HL-60/S4 (cell line): Measurements from ENCODE around the gene GTPBP4.

Experiments used
- in situ Hi-C: fragments of 300-500 bp; cut with MboI; formaldehyde crosslinking; loops from 2 replicates; pipeline ENCODE4 v1.14.3; 2022; ENCODE audit warnings: low sequenced_read_pairs

The GTPBP4 gene

DNA sequence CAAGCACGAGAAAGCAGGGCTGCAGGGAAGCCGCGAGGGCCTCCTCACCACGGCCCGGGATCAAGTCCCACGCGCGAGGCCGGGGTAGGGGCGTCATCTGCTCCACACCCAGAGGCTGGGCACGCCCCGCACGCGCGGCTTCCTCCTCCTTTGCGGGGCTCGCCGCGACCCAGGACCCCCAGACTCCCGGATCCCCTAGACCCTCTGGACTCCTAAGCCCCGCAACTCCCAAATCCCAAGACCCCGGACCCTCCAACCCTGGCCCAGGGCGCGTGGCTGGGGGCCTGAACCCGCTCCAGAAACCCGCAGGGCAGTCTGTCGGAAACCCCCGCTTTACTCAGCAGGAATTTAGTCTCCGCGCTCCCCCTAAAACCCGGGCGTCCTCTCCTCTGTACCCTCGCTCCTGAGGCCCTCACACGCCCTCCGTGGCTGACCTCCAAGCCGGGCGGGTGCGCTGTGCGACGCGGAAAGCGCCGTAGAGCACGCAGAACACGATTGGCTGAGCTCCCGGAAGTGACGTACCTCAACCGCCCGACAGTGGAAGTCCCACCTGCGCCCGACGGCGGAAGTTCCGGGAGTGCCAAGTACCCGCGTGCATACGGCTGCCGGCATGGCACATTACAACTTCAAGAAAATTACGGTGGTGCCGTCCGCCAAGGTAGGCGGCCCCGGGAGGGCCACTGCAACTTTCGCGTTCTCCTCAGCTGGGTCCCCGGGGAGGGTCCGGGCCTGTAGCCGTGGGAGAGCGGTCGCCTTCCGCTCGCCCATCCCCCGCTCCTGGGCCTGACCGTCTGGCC lies at the start of gene GTPBP4:
GTPBP4 (plus strand) TSS at position 565 of the 797 bp plus-strand sequence; CDS start at position 611, 46 bp downstream.
- in situ Hi-C loops: no loop called here

DNA sequence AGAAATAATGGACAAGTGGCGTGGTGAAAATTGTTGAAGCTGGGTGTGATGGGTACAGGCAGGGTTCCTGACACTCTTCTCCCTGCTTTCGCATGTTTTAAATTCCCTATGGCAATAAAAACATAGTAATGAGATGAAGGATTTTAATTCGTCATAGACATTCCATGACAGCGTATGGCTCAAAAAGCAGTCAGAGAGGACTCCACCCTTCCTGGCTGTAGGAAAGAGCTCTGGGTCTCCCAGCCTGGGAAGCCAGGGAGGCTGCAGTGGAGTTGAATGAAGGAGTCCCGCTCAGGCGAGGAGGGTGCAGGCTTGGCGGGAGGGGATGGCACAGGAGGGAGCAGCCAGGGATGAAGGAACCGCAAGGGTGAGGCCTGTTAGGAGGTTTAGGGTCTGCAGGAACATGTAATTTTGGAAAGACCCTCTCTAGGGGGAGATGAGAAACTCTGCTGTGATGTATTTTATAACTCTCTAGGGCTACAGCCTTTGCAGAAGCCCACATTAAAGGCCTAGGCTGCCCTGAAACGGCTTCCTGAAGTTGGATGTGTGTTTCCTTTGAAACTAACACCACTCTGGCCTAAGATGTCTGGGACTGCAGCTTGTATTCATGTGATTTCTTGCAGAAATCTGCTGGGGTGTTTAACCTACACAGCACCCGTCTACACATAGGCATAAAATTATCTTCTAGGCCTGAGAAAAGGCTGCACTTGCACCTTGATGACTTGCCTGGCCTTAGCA lies 49.1 kb upstream of the GTPBP4 start:
- in situ Hi-C loops: no loop called here

DNA sequence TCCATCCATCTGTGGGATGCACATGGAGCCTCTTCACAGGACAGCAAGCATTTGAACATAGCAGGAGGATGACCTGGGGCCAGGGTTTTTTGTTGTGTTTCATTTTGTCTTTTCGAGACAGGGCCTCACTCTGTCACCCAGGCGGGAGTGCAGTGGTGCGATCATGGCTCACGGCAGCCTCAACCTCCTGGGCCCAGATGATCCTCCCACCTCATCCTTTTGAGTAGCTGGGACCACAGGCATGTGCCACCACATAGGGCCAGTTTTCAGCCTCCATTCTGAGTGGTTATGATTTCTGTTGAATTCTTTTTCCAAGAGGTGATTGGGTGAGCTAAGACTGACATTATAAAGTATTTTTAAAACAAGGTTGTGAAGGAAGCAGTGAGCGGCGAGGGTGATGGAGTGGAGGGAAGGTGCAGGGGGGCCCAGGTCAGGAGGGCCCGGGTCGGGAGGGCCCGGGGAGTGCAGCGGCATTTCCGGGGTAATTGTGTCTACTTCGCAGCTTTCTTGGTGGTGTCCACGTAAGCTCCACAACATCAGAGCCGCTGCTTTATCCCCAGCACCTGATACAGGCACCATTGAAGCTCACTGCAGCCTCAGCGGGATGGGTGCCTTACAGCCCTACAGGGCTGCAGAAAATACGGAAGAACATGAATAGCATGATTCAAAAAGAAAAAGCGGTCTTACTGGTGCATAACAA lies 44.8 kb upstream of the GTPBP4 start:
- in situ Hi-C loops: no loop called here

DNA sequence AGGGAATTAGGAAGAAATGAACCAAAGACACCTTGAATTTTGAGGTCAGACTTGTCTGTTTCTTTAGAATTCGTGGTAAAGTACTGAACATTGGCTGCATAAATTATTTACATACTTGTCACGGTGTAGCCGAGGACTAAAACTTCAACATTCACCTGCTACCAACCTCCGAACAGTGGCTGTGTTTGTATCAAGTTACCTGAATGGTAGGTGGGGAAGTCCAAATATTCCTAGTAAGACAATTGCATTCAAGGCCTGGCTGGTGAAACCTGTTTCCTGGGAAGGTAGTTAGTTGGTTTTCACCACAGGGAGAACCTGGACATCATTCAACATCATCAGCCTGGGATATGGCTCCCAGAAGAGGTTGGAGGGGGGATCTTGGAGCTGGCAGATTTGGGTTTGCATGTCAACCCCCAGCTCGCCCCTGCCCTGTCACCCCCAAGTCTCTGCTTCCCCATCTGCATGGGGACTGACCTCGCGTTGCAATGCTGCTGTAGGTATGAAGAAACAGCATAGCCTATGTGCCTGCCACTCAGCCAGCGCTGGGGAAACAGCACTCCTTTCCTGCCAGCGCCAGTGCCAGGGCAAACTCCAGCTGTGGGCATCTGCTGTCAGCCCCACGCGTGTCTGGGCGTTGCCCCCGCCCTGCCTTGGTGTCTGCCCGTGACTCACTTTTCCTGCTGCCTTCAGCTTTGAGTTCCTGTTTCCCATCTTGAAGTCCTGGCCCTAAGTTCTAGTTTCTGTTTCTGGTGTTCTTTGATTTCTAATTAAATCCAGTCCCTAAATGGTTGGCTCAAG lies 44.0 kb upstream of the GTPBP4 start:
- in situ Hi-C loops: no loop called here

DNA sequence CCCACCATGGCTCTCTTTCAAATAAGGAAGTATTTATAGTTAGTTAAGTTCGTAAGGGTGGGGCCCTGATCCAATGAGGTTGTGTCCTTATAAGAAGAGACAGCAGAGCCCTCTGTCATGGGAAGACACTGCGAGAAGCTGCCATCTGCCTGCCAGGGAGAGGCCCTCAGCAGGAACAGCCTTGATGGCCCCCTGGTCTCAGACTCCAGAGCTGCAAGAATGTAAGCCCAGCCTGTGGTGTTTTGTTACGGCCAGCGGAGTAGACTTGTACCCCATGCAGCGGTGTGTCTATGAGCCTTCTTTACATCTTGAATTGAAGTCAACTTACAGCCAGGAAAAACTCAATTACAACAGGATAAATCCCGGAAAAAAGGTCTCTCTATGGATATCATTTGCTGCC lies 42.5 kb upstream of the GTPBP4 start:
- in situ Hi-C loops: no loop called here

DNA sequence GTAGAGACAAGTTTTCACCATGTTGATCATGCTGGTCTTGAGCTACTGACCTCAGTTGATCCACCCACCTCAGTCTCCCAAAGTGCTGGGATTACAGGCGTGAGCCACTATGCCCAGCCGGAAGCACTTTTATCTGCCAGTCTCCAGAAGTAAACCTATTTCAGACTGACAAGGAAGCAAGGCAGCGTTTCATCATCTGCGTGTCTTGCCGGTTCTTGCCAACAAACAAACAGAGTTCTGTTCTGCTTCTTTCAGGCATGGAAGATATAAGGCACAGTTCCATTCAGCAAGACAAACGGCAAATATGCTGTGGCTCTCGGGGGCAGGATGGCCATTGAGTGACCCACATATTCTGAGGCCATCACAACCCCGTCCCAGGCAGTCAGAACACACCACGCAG lies 41.2 kb upstream of the GTPBP4 start:
- in situ Hi-C loops: no loop called here

DNA sequence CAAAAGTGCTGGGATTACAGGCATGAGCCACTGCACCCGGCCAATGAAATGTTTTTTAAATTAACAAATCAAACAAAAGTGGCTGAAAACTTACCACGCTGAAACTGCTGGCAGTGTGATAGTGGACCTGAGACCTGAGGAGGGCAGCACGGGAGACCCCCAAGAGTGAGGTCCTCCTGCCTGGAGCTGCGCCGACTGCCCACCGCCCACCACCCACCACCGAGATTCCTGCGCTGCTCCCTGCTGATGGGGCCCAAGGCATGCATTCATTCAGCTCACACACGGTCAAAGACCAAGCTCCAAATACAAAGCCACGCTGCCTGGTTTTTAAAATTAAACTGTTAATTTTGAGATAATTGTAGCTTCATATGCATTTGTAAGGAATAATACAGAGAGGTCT lies 40.4 kb upstream of the GTPBP4 start:
- in situ Hi-C loops: no loop called here

DNA sequence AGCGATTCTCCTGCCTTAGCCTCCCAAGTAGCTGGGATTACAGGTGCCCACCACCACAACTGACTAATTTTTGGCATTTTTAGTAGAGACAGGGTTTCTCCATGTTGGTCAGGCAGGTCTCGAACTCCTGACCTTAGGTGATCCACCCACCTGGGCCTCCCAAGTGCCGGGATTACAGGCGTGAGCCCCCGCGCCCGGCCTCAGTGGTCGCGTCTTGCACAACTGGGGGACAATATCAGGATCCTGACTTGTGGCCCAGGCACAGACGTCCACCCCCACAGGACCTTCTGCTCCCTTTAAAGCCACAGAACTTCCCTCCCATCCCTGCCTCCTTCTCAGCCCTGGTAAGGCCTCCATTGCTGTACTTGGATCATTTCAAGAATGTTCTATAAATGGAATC lies 39.9 kb upstream of the GTPBP4 start:
- in situ Hi-C loops: no loop called here

DNA sequence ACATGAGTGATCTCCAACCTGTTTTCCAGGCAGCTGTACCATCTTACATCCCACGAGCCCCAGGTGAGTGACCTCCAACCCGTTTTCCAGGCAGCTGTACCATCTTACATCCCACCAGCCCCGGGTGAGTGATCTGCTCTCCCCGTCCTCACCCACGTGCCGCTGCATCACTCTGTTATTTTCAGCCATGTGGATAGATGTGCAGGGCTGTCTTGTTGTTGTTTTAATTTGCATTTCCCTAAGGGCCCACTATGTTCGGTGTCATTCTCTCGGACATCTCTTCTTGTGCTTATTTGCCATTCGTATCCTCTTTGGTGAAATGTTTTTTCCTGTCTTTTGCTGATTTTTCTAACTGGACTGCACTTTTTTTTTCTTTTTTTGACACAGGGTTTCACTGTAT lies 38.8 kb upstream of the GTPBP4 start:
- in situ Hi-C loops: no loop called here

DNA sequence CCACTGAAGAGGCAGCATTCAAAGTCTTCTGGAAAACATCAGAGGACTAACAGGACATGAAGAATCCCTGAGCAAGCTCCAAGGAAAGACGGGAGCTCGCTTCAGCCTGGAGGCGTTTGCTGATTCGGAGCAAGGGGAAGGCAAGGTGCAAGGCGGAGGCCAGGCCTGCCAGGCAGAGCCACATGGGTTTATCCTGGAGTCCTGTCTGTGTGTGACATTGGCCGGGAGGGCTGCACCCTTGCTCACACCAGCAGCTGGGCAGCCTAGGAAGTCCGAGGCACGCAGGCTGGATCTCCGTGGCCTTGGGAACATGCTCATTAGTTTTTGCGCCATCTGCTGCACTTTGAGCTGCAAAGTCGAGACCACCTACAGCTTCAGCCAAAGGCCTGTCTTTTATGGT lies 34.4 kb upstream of the GTPBP4 start:
- in situ Hi-C loops: no loop called here

DNA sequence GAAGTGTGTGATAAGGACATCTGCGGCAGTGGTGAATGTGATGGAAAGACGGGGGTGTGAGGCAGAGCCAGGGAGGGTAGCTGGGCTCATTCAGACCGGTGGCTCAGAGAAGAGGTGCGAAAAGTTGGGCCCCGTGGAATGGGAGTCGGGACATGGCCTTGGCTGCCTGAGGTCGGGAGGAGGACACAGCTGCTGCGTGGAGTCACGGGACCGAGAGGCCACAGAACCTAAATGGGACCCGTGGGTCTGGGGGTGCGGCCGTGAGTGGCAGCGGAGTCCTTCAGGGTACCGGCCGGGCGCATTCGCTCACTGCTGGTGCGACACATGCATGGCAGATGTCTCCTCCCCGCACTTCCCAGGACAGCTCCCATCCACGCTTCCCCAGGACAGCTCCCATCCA lies 33.8 kb upstream of the GTPBP4 start:
- in situ Hi-C loops: no loop called here

DNA sequence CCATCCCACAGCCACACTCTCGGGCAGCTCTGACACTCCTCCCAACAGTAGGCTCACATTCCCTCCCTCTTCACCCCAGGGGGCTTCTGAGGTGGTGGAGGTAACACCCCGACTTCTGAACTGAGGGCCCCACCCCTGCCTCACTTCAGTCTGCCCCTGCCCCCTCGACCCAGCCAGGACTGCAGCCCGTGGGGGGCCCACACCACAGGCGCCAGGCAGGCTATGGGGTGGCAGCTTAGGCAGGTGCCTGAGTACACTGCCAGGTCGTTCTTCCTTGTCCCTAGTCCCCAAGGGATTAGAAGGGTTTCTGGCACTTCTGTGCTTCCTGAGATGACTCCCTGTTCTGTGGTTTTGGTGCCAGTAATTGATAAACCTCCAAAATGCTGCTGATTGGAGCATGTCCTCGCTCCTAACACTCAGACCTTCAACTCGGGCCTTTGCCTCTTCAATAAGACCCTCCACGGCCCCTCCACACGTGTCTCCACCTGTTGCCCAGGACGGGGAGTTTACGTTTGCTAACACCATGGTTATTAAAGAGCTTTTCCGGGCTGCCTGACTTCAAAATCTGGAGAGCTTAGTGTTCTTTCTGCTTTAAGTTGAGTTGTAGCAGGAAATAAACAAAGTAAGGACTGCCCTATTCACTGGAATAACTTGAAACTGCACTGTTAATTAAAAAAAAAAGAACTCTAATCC lies 33.0 kb upstream of the GTPBP4 start:
- in situ Hi-C loops: no loop called here

DNA sequence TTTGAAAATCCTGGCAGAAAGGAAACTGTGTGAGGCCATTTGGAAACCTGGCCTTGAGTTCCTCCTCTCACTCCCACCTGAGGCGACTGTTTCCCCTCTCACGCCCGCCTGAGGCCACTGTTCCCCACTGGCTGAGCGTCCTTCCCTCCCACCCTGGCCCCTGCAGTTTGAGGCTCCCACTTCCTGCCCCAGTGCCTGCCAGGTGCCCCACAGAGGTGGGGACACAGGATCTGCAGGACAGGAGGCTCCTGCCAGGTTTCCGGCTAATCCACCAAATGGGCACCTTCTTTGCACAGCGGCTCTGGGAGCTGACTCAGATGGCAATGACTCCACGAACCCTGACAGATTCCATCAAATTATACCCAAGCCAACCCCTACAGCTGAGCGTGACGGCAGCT lies 32.4 kb upstream of the GTPBP4 start:
- in situ Hi-C loops: no loop called here

DNA sequence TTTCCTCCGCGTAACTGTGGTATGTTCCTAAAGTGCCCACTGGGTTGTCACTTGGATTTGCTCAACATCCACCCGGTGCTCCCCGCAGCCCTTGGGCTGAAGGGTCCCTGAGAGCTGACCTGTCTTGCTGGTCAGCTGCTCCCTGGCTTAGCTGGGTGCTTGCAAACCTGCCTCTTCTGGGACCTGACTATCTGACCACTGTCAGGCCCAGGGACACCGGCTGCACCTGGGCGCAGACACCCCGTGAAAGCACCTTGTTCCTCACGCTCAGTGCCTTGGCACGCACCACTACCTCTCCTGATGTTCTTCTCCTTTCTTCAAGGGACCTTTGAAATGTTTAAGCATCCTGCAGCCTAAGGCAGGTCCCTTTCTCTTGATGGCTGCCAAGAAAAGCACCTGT lies 30.1 kb upstream of the GTPBP4 start:
- in situ Hi-C loops: no loop called here

DNA sequence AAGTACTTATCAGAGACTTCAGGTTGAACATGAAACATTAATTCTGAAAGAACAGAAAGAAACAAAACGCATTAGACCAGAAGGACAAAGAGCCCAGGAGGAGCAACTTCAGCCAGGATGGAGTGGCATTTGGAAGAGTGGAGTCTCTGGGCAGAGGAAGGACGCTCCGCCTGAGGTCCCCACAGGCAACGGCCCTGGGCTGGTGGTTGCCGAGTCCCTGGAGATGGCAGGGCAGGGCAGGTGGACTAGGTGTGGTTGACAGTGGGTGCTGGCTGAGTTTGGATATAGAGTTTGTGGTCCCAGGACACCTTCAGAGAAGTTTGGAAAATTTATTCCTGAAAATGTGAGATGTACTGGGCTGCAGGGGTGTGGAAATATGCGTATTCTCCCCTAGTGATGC lies 29.4 kb upstream of the GTPBP4 start:
- in situ Hi-C loops: no loop called here

DNA sequence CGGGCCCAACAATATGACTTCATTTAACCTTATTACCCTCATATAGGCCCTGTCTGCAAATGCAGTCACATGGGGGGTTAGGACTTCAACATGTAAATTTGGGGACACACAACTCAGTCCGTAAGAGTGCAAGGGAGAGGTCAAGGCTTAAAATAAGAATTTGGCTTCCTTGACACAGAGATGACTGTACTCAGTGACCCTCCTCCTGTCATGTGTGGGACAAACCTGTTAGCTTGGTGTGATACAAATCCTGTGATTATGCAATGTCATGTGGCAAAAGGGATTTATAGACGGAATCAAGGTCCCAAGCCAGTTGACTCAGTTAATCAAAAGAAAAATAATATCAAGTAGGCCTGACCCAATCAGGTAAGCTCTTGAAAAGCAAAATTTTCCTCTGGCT lies 25.9 kb upstream of the GTPBP4 start:
- in situ Hi-C loops: no loop called here

DNA sequence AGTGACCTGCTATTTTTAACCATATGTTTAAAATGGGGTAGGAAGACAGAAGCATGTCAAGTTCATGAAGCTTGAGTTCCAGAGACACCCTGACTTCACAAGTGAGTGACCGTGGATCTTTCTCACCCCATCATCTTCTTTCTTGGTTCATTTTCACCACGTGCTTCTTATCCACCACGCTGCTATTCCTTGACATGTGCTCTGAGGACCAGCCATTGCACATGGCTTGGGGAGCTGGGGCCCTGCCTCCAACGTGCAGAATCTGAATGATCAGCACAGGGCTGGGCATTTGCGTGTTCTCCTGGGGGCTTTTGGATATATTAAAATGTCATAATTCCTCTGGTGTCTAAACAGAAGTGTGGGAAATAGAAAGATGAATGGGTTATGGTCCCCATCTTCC lies 25.0 kb upstream of the GTPBP4 start:
- in situ Hi-C loops: no loop called here

DNA sequence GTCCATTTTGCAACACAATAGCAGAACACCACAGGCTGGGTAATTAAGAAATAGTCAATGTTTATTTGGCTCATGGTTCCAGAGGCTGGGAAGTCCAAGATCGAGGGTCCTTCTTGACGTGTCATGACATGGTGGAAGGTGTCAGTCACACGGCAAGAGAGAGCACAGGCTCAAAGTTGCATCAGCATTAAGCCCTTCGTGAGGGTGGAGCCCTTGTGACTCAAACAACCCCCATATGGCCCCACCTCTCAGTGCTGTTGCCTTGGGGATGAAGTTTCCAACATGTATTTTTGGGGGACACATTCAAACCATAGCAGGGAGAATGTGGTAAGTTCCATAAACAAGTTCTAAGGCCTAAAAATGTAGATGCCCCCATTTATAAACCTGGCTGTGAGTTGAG lies 24.6 kb upstream of the GTPBP4 start:
- in situ Hi-C loops: no loop called here

DNA sequence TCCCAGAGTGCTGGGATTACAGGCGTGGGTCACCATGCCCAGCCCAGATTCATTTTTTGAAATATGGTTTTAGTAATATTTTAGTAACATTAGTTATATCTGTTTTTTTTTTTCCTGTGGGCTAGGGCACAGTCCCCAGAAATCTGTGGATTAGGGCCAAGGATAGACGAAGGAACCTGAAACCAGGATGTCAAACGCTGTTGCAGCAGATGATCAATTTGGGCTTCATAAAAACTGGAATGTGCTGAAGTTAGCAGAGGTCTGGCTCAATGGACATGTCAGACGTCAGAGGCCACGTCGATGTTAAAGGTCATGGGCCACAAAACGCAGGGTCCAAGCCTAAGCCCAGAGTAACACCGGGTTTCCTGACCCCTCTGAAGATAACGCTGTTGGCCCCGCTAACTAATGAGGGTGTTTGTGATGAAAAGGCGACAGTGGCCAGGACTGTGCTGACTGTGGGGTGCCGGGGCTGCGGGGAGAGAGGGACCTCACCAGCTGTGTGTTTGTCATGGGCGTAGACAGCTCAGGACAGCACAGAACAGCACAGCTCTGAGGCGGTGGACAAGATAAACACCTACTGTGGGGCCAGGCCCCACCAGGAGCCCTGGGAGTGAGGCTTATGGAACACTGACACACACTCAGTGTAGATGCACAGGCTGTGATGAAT lies 23.8 kb upstream of the GTPBP4 start:
- in situ Hi-C loops: no loop called here

DNA sequence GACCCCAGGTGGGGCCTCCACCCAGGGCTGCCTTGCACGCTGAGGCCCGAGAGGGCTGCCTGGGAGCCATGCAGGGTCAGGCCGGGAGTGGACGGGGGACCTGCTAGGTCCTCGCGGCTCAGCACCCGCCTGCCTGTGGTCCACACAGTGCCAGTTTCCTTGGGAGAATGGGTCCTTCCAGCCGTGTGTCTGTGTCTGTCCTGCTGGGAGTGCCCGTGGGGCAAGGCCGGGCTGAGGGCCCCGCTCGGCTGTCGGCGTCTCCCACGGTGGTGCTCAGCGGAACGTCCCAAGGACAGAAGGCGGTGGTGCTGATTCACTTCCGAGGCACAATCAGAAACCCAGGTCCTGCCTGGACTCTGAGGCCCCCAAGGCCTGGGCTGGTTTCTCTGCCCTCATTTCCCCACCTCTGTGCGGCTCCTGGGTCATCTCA lies 23.2 kb upstream of the GTPBP4 start:
- in situ Hi-C loops: no loop called here
